Transverse colon (tissue), 3 donors: ENCODE results near the gene RPS6KC1.

Experiments used
- CTCF ChIP-seq, 5 experiments: fragments of 200-600 bp in 3 of 5; fragments of 450-650 bp in 2 of 5; sonication (generic) in 3 of 5; IDR thresholded peaks; 1 replicate in 2 of 5; 2 replicates in 3 of 5; pipeline ENCODE4 v1.5.1; 2016 to 2017; ENCODE audit warnings: antibody characterized with exemption in 5 of 5, inconsistent platforms in 3 of 5, mild to moderate bottlenecking in 2 of 5, moderate library complexity in 1 of 5
- POLR2A ChIP-seq: fragments of 450-650 bp; IDR thresholded peaks from one replicate; pipeline ENCODE4 v1.6.1; 2016; ENCODE audit warnings: antibody characterized with exemption, mild to moderate bottlenecking, moderate library complexity

DNA sequence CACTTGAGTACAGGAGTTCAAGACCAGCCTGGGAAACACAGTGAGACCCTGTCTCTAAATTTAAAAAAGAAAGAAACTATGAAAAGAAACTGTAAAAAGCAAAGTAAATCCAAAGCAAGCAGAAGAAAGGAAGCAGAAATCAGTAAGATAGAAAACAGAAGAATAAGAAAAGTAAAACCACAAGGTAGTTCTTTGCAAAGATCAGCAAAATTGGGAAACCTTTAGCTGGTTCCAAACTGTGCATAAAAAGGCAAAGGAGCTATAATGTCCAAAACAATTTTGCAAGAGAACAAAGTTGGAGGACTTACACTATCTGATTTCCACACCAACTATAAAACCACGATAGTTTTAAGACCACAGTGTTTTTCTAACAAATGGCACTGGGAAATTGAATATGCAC, 218.8 kb downstream of the RPS6KC1 start:
- TF ChIP-seq CTCF (IDR thresholded peaks at IDR 0.05) (no peak), POLR2A (no peak)
